Pancreas (tissue), 10 donors: ENCODE measurements around the gene MTUS2. TPM values are rescaled to one million over a fixed set of nuclear protein-coding genes. Genes with fewer than 3 reads are reported as not detected.

Experiments used
- ATAC-seq, 4 donors: fragments of 200-7000 bp; cut with Tn5 transposase; one replicate each; pipeline versions ENCODE4 v1.8.0 to v1.9.1; 2020; ENCODE audit warnings: mild to moderate bottlenecking in 4 of 4, moderate library complexity in 4 of 4
- DNase-seq, 6 donors: peaks; one replicate each; pipeline ENCODE4 v3.0.0-alpha.2; 2020
- FAIRE-seq: peaks from 2 replicates; lab custom pipeline; 2012; peaks lifted over from hg19 to GRCh38; lab: Jason Lieb, UNC
- H3K27ac ChIP-seq, 4 donors: fragments of 200-600 bp; sonication (generic); 1 replicate in 3 of 4; 2 replicates in 1 of 4; pipeline versions ENCODE4 v1.5.0 to v1.8.0; 2020
- H3K27me3 ChIP-seq, 4 donors: fragments of 200-600 bp; one replicate each; pipeline ENCODE4 v1.8.0; 2021
- H3K36me3 ChIP-seq, 3 donors: fragments of 200-600 bp; sonication (generic) in 1 of 3; one replicate each; pipeline versions ENCODE4 v1.5.0 to v1.8.0; 2020 to 2021
- H3K4me1 ChIP-seq, 3 donors: fragments of 200-600 bp; one replicate each; pipeline ENCODE4 v1.8.0; 2021
- H3K4me3 ChIP-seq, 4 donors: fragments of 200-600 bp; sonication (generic) in 2 of 4; one replicate each; pipeline versions ENCODE4 v1.5.0 to v1.8.0; 2020 to 2021
- H3K9me3 ChIP-seq, 4 donors: fragments of 200-600 bp; one replicate each; pipeline ENCODE4 v1.8.0; 2021
- WGBS, 2 donors: extraction: QIAGEN DNeasy Blood & Tissue Kit; methylation state at CpG; one replicate each; pipeline ENCODE4 v1.1.7; 2013; 5-methylcytosine and 5-hydroxymethylcytosine counted together
- intact Hi-C, 3 donors: fragments of 100-400 bp; cut with DNase I; formaldehyde crosslinking; loops; one replicate each; pipeline versions ENCODE4 v1.11.1 to v1.14.2; 2022
- polyA plus RNA-seq, 2 donors: library from polyadenylated mRNA; stranded (reverse); fragments of 200-250 nt; gene quantifications; one replicate each; pipeline ENCODE4 v1.2.3, GENCODE V29; 2013
- total RNA-seq, 6 donors: library from RNA; stranded (reverse); fragmentation: NEBNext Ultra II Directional in 4 of 6; extraction: Animal tissue kit (Norgen Biotek cat#: 25700) in 4 of 6; gene quantifications; one replicate each; pipeline versions ENCODE4 v1.2.1 to v1.2.4, GENCODE V29; 2021 to 2023
- TF ChIP-seq, protein P1 (sequence below), 4 donors: fragments of 200-600 bp; sonication (generic) in 3 of 4; IDR thresholded peaks; one replicate each; pipeline versions ENCODE4 v1.5.0 to v1.8.0; 2021; ENCODE audit warnings: antibody characterized with exemption in 4 of 4
- donor health status: healthy with polysubstance abuse.
- donor health status: DM: no; HTN: no; CAD: no; lungs with moderate emphysema.
- donor health status: DM: no; HTN: no; CAD: no.
- donor health status: control.
- donor health status: control.
- donor health status: Bipolar disorder and iron deficiency.
- donor health status: DM: yes; HTN: yes; CAD: no.
- donor health status: DM: no; HTN: no; CAD: no.
- donor health status: DM: no; HTN: no; CAD: no.
- donor health status: DM: yes; HTN: yes; CAD: no.

Gene MTUS2
- total and polyA plus RNA-seq, 8 donors: 2.2 to 9.0 (median 4.8) TPM

DNA sequence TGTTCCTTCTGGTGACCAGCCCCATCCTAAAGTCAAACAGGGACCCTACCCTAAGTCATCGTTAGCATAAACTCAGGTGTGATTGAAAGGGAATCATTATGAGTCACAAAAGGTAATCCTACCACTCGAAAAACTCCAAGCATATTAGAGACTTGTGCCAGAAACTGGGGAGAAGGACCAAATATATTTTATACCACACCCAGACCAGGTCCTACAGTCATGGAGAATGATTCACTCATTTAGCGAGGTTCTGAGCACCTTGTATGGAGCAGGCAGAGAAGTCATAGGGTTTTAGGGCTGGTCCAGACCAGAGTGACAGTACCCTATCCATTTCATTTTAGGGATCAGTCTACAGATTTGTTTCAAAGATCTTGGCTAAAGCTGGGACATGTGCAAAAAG, 625.9 kb downstream of the MTUS2 start:
- Histone ChIP-seq H3K4me3 (no peak overlapping the region), H3K27ac (no peak overlapping the region), H3K36me3 (no peaks in the 10 kb centered on the region), H3K27me3 (no peaks in the 10 kb centered on the region), H3K4me1 (no peaks in the 10 kb centered on the region), H3K9me3 (no peaks in the 10 kb centered on the region)
- FAIRE-seq (no peak), DNase-seq (no peak), ATAC-seq (no peak)
- intact Hi-C loops: no loop called here
- TF ChIP-seq, protein P1, sequence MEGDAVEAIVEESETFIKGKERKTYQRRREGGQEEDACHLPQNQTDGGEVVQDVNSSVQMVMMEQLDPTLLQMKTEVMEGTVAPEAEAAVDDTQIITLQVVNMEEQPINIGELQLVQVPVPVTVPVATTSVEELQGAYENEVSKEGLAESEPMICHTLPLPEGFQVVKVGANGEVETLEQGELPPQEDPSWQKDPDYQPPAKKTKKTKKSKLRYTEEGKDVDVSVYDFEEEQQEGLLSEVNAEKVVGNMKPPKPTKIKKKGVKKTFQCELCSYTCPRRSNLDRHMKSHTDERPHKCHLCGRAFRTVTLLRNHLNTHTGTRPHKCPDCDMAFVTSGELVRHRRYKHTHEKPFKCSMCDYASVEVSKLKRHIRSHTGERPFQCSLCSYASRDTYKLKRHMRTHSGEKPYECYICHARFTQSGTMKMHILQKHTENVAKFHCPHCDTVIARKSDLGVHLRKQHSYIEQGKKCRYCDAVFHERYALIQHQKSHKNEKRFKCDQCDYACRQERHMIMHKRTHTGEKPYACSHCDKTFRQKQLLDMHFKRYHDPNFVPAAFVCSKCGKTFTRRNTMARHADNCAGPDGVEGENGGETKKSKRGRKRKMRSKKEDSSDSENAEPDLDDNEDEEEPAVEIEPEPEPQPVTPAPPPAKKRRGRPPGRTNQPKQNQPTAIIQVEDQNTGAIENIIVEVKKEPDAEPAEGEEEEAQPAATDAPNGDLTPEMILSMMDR (IDR thresholded peaks at IDR 0.05): no peak
- WGBS, 2 donors: 62 to 74% methylated on average over 3 of the region's 3 CpGs

DNA sequence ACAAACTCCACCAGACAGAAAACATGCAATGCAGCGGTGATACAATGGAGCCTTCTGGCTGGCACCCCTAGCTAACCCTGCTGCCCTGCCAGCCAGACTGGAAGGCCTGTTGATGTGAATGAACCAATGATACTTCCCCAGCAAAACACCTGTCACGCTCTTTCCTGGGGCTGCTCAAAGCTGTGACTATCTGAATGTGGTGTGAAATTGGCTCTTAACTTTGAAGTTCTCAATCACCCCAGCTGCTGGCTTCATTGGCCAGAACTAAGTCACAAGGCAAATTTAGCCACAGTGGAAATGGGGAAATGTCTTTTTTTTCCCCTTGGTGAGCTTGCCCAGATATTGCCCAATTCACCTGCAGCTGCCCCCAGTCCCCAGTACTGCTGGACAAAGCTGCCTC, 628.0 kb downstream of the MTUS2 start:
- intact Hi-C loops: no loop called here
- Histone ChIP-seq H3K36me3 (no peaks in the 10 kb centered on the region), H3K4me1 (no peaks in the 10 kb centered on the region), H3K9me3 (no peaks in the 10 kb centered on the region), H3K27me3 (no peaks in the 10 kb centered on the region), H3K4me3 (no peak overlapping the region), H3K27ac (no peak overlapping the region)
- FAIRE-seq: no peak
- 77 to 82% methylated on average over 2 of the region's 2 CpGs for WGBS, 2 donors
- TF ChIP-seq, protein P1 (IDR thresholded peaks at IDR 0.05): no peak
- no peak for DNase-seq
- ATAC-seq: no peak

- 84 to 85% methylated on average over 7 of the region's 7 CpGs for WGBS, 2 donors
- H3K27ac ChIP-seq: no peak overlapping the region
- no peaks in the 10 kb centered on the region for H3K9me3 ChIP-seq
- DNase-seq: no peak
- FAIRE-seq: no peak
- H3K36me3 ChIP-seq: no peaks in the 10 kb centered on the region
- intact Hi-C loops: no loop called here
- H3K4me1 ChIP-seq: no peaks in the 10 kb centered on the region
- no peak for ATAC-seq
- no peak overlapping the region for H3K4me3 ChIP-seq
- H3K27me3 ChIP-seq: no peaks in the 10 kb centered on the region
- TF ChIP-seq, protein P1 (IDR thresholded peaks at IDR 0.05): no peak
Observed at GRCh38 chr13:29449726-29450125, 629.6 kb downstream of the MTUS2 start.

DNA sequence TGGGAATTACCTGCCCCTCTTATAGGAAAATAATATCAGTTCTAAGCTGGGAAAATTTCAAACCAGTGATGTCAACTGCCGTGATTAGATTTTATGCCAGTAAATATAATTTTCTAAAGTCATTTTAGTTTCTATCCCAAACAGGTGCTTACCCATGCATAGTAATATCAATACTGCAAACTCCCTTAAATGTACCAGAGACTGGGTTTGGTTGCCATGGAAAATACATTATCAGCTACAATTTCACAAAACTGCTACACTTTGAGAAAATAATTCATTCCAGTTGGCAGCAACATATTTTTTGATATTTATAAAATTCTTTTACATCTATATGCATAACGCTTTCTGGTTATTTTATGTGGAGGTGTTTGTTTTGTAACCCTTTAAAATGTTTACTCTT, 631.8 kb downstream of the MTUS2 start:
- Histone ChIP-seq H3K27me3 (no peaks in the 10 kb centered on the region), H3K36me3 (no peaks in the 10 kb centered on the region), H3K9me3 (no peaks in the 10 kb centered on the region), H3K27ac (no peak overlapping the region), H3K4me1 (no peaks in the 10 kb centered on the region), H3K4me3 (no peak overlapping the region)
- WGBS, 2 donors: 72 to 74% methylated on average over 2 of the region's 2 CpGs
- intact Hi-C loops: no loop called here
- FAIRE-seq (no peak), ATAC-seq (no peak), DNase-seq (no peak)
- TF ChIP-seq, protein P1 (IDR thresholded peaks at IDR 0.05): no peak

- 78 to 87% methylated on average over 4 of the region's 4 CpGs for WGBS, 2 donors
- Histone ChIP-seq H3K4me1 (no peaks in the 10 kb centered on the region), H3K36me3 (no peaks in the 10 kb centered on the region), H3K9me3 (no peaks in the 10 kb centered on the region), H3K27me3 (no peaks in the 10 kb centered on the region), H3K4me3 (no peak overlapping the region), H3K27ac (no peak overlapping the region)
- DNase-seq (no peak), FAIRE-seq (no peak), ATAC-seq (no peak)
- intact Hi-C loops: no loop called here
- TF ChIP-seq, protein P1 (IDR thresholded peaks at IDR 0.05): no peak
Observed at GRCh38 chr13:29452773-29453616, 632.9 kb downstream of the MTUS2 start.
